Left kidney (tissue), 2 donors: ENCODE data around the gene TTC28. TPM values are rescaled to one million over a fixed set of nuclear protein-coding genes. Genes with fewer than 3 reads are reported as not detected.
A peak's percentile ranks its signal among the peaks of the same experiment; 100 is the strongest.
"Not testable (repeated sequence)": the region's sequence is repeated elsewhere in the genome, so short reads cannot be mapped to it uniquely, and the experiment has no call there.

Source experiments
- DNase-seq: peaks from one replicate; pipeline ENCODE4 v3.0.0-alpha.2; 2013
- polyA plus RNA-seq: library from polyadenylated mRNA; unstranded; fragments of 120-200 nt; gene quantifications from one replicate; pipeline ENCODE4 v1.2.1, GENCODE V29; 2013; ENCODE audit not compliant: insufficient read length

TTC28 gene
- polyA plus RNA-seq, 1 donor: 45.8 TPM

- DNase-seq: no peak
Measured at GRCh38 chr22:28407645-28408044, 272.0 kb downstream of the TTC28 start.

- no peak for DNase-seq
Measured at GRCh38 chr22:28406246-28406645, 273.4 kb downstream of the TTC28 start.

GRCh38 chr22:28405588-28405987, 274.1 kb downstream of the TTC28 start:
- no peak for DNase-seq

- no peak for DNase-seq
Measured at GRCh38 chr22:28402539-28402938, 277.1 kb downstream of the TTC28 start.

GRCh38 chr22:28402060-28402459, 277.6 kb downstream of the TTC28 start:
- DNase-seq: peak; percentile 48

- DNase-seq: no peak
Measured at GRCh38 chr22:28398981-28399380, 280.7 kb downstream of the TTC28 start.

GRCh38 chr22:28398355-28398754, 281.3 kb downstream of the TTC28 start:
- no peak for DNase-seq

GRCh38 chr22:28397306-28397705, 282.3 kb downstream of the TTC28 start:
- no peak for DNase-seq

- DNase-seq: no peak
Measured at GRCh38 chr22:28395920-28396753, 283.5 kb downstream of the TTC28 start.

- DNase-seq: no peak
Measured at GRCh38 chr22:28395520-28395919, 284.1 kb downstream of the TTC28 start.

GRCh38 chr22:28394513-28395110, 285.0 kb downstream of the TTC28 start:
- no peak for DNase-seq

GRCh38 chr22:28381429-28382167, 298.0 kb downstream of the TTC28 start:
- no peak for DNase-seq

- DNase-seq: no peak
Measured at GRCh38 chr22:28379951-28380350, 299.7 kb downstream of the TTC28 start.

GRCh38 chr22:28379075-28379779, 300.4 kb downstream of the TTC28 start:
- no peak for DNase-seq

- DNase-seq: no peak
Measured at GRCh38 chr22:28375761-28376534, 303.7 kb downstream of the TTC28 start.

- no peak for DNase-seq
Measured at GRCh38 chr22:28373831-28374230, 305.8 kb downstream of the TTC28 start.

GRCh38 chr22:28369854-28370253, 309.8 kb downstream of the TTC28 start:
- no peak for DNase-seq

- no peak for DNase-seq
Measured at GRCh38 chr22:28366856-28367255, 312.8 kb downstream of the TTC28 start.

GRCh38 chr22:28365371-28365770, 314.3 kb downstream of the TTC28 start:
- DNase-seq: no peak

- not testable (repeated sequence) for DNase-seq
Measured at GRCh38 chr22:28364105-28364504, 315.5 kb downstream of the TTC28 start.

GRCh38 chr22:28360939-28361338, 318.7 kb downstream of the TTC28 start:
- no peak for DNase-seq

GRCh38 chr22:28358312-28358711, 321.3 kb downstream of the TTC28 start:
- no peak for DNase-seq
